Endothelial cell of umbilical vein (primary cell): Measurements from ENCODE around the gene PTPRK. TPM values are rescaled to one million over a fixed set of nuclear protein-coding genes. Genes with fewer than 3 reads are reported as not detected.

Experiments used
- BruUV-seq: library from RNA; stranded (reverse); fragments of 400-500 nt; replicated peaks from 2 replicates; lab custom pipeline; 2021; lab: Mats Ljungman, UMichigan
- CTCF ChIA-PET: fragments of 300-600, 350-600 bp; sonication (Branson Sonifier 250); formaldehyde crosslinking; loops from one replicate; lab custom pipeline; 2021; ENCODE audit warnings: antibody characterized with exemption, inconsistent platforms; lab: Charles Lee
- POLR2A ChIA-PET: fragments of 300-600, 350-600 bp; sonication (Branson Sonifier 250); formaldehyde crosslinking; loops from one replicate; lab custom pipeline; 2021; ENCODE audit warnings: antibody characterized with exemption, inconsistent platforms; lab: Charles Lee
- DNase-seq: peaks from one replicate; pipeline ENCODE4 v3.0.0-alpha.2; 2011; ENCODE audit warnings: low read depth, low spot score
- FAIRE-seq: peaks from 2 replicates; lab custom pipeline; 2011; peaks lifted over from hg19 to GRCh38; lab: Jason Lieb, UNC
- H2AFZ ChIP-seq: 2 replicates; pipeline ENCODE4 v1.6.0; 2012; ENCODE audit warnings: low read depth, low read length, control low read depth, inconsistent platforms
- H3K27ac ChIP-seq: 2 replicates; pipeline ENCODE4 v1.5.1; 2011; ENCODE audit warnings: low read depth, mild to moderate bottlenecking, control low read depth, low read length, moderate library complexity; ENCODE audit not compliant: insufficient read depth
- H3K27me3 ChIP-seq, 2 experiments: 2 replicates each; pipeline versions ENCODE4 v1.6.0 to v1.6.1; 2011; ENCODE audit warnings: low read length in 2 of 2, mixed read lengths in 1 of 2; ENCODE audit not compliant: control insufficient read depth in 2 of 2, insufficient read depth in 2 of 2
- H3K36me3 ChIP-seq, 2 experiments: 2 replicates in 1 of 2; 3 replicates in 1 of 2; pipeline ENCODE4 v1.5.1; 2011; ENCODE audit warnings: low read length in 2 of 2, mild to moderate bottlenecking in 1 of 2, moderate library complexity in 1 of 2; ENCODE audit not compliant: control insufficient read depth in 2 of 2, insufficient read depth in 2 of 2; ENCODE audit errors: extremely low read depth in 1 of 2
- H3K4me1 ChIP-seq: 3 replicates; pipeline ENCODE4 v1.5.1; 2011; ENCODE audit warnings: mild to moderate bottlenecking, low read length; ENCODE audit not compliant: control insufficient read depth, insufficient read depth; ENCODE audit errors: extremely low read depth
- H3K4me2 ChIP-seq: 2 replicates; pipeline ENCODE4 v1.6.1; 2011; ENCODE audit warnings: low read length, control low read depth, mixed read lengths; ENCODE audit not compliant: insufficient read depth
- H3K4me3 ChIP-seq, 3 experiments: fragments of 200-600 bp in 1 of 3; sonication (generic), shearing (Covaris generic) in 1 of 3; replicated peaks in 1 of 3; 2 replicates each; pipeline ENCODE4 v1.5.1; 2011 to 2016; ENCODE audit warnings: control low read depth in 3 of 3, low read length in 3 of 3, mild to moderate bottlenecking in 2 of 3, inconsistent platforms in 1 of 3, low read depth in 1 of 3, moderate library complexity in 1 of 3; ENCODE audit not compliant: insufficient read depth in 1 of 3
- H3K79me2 ChIP-seq: 2 replicates; pipeline ENCODE4 v1.6.0; 2012; ENCODE audit warnings: low read length, inconsistent platforms; ENCODE audit not compliant: control insufficient read depth, insufficient read depth
- H3K9ac ChIP-seq: replicated peaks from 2 replicates; pipeline ENCODE3; 2011; ENCODE audit warnings: low read length, control low read depth; ENCODE audit not compliant: insufficient read depth; ENCODE audit errors: extremely low read depth
- H3K9me1 ChIP-seq: replicated peaks from 3 replicates; pipeline ENCODE4 v1.6.0; 2011; ENCODE audit warnings: mild to moderate bottlenecking, low read length; ENCODE audit not compliant: control insufficient read depth, insufficient read depth; ENCODE audit errors: extremely low read depth
- H3K9me3 ChIP-seq: replicated peaks from 2 replicates; pipeline ENCODE4 v1.5.1; 2012; ENCODE audit warnings: low read length, inconsistent platforms; ENCODE audit not compliant: control insufficient read depth, insufficient read depth
- H4K20me1 ChIP-seq: replicated peaks from 2 replicates; pipeline ENCODE3; 2011; ENCODE audit warnings: mild to moderate bottlenecking, low read length; ENCODE audit not compliant: control insufficient read depth, insufficient read depth; ENCODE audit errors: extremely low read depth
- EZH2 ChIP-seq: IDR thresholded peaks from 2 replicates; pipeline ENCODE4 v1.6.1; 2012; ENCODE audit warnings: borderline replicate concordance, low read depth, mild to moderate bottlenecking, moderate library complexity, low read length, inconsistent platforms; ENCODE audit not compliant: severe bottlenecking
- FOS ChIP-seq: IDR thresholded peaks from 2 replicates; pipeline ENCODE4 v1.6.1; 2011; ENCODE audit warnings: mild to moderate bottlenecking, low read length, moderate library complexity, borderline replicate concordance; ENCODE audit not compliant: insufficient read depth
- GATA2 ChIP-seq: IDR thresholded peaks from 2 replicates; pipeline ENCODE4 v1.7.0; 2011; ENCODE audit warnings: low read depth, mild to moderate bottlenecking, moderate library complexity, mixed read lengths, low read length; ENCODE audit not compliant: insufficient read length, insufficient read depth
- MYC ChIP-seq: IDR thresholded peaks from one replicate; pipeline ENCODE4 v1.6.1; 2011; ENCODE audit warnings: mild to moderate bottlenecking, low read depth, low read length
- POLR2A ChIP-seq: IDR thresholded peaks from 2 replicates; pipeline ENCODE4 v1.6.1; 2012; ENCODE audit warnings: low read depth, mild to moderate bottlenecking, control low read depth, low read length
- POLR2AphosphoS5 ChIP-seq: IDR thresholded peaks from 2 replicates; pipeline ENCODE4 v1.6.1; 2012; ENCODE audit warnings: low read depth, mild to moderate bottlenecking, control low read depth, low read length, moderate library complexity; ENCODE audit not compliant: insufficient read depth
- dilution Hi-C: fragments of 300-500 bp; cut with MboI; formaldehyde crosslinking; loops from one replicate; pipeline ENCODE4 v1.15.0; 2019; ENCODE audit warnings: low sequenced_read_pairs; ENCODE audit not compliant: extremely low pct_ligation_motif_present
- intact Hi-C: fragments of 100-400 bp; cut with micrococcal nuclease; formaldehyde crosslinking; loops from one replicate; pipeline ENCODE4 v1.10.0; 2022
- polyA plus RNA-seq, 4 experiments: library from polyadenylated mRNA; depleted of rRNA in 3 of 4; stranded (reverse) in 3 of 4; unstranded in 1 of 4; fragments of >200 nt; gene quantifications; 2 replicates each; pipeline versions ENCODE4 v1.2.1 to v1.2.3, GENCODE V29; 2011 to 2012; ENCODE audit warnings: missing spikeins in 1 of 4
- total RNA-seq: library from RNA; stranded (reverse); gene quantifications from 2 replicates; pipeline ENCODE4 v1.2.3, GENCODE V29; 2021
- TF ChIP-seq, protein P1 (sequence below): IDR thresholded peaks from 2 replicates; pipeline ENCODE4 v1.6.1; 2011; ENCODE audit not compliant: insufficient read depth, insufficient read length

PTPRK gene
- total and polyA plus RNA-seq, 2 donors (not counting 3 experiments of a cell fraction or from before 2014, with no cell fraction given): 15.2 to 74.0 TPM

DNA sequence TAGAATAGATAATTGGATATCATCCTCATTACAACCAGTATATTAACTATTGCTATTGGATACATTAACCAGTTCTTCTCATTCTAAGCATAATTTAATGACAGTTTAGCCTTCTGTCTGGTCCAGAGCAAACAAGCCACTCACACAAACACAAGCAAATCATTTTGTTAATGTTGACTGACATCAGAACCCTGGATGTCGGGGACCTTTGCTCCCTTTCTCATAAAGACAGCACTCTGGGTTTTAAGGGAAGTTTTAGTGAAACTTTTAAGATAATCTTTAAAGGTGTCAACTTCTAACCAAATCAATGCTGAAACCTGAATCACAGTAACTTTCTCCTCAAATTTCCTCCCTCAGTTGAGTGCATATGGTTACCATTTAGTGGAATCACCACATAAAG lies 113.9 kb downstream of the PTPRK start:
- POLR2A ChIA-PET: no interaction called here
- no peak for TF ChIP-seq EZH2
- TF ChIP-seq FOS: no peak
- TF ChIP-seq GATA2: no peak
- TF ChIP-seq, protein P1, sequence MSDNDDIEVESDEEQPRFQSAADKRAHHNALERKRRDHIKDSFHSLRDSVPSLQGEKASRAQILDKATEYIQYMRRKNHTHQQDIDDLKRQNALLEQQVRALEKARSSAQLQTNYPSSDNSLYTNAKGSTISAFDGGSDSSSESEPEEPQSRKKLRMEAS: no peak
- no peak for TF ChIP-seq POLR2A
- TF ChIP-seq POLR2AphosphoS5: no peak
- BruUV-seq: no TSS peak
- DNase-seq (no peak), FAIRE-seq (no peak)
- no peaks in the 10 kb centered on the region for H3K27me3 ChIP-seq
- no peaks in the 10 kb centered on the region for H3K9me1 ChIP-seq
- H2AFZ ChIP-seq: no peak overlapping the region
- no peak overlapping the region for H3K27ac ChIP-seq
- peaks cover 34% of the 10 kb centered on the region for H3K79me2 ChIP-seq
- CTCF ChIA-PET: no interaction called here
- no peaks in the 10 kb centered on the region for H3K9me3 ChIP-seq
- dilution Hi-C loops: no loop called here
- H3K4me2 ChIP-seq: no peak overlapping the region
- no peak overlapping the region for H3K4me3 ChIP-seq
- intact Hi-C loops: no loop called here
- H3K36me3 ChIP-seq: no peaks in the 10 kb centered on the region
- no peak overlapping the region for H3K9ac ChIP-seq
- no peaks in the 10 kb centered on the region for H4K20me1 ChIP-seq
- H3K4me1 ChIP-seq: no peaks in the 10 kb centered on the region

DNA sequence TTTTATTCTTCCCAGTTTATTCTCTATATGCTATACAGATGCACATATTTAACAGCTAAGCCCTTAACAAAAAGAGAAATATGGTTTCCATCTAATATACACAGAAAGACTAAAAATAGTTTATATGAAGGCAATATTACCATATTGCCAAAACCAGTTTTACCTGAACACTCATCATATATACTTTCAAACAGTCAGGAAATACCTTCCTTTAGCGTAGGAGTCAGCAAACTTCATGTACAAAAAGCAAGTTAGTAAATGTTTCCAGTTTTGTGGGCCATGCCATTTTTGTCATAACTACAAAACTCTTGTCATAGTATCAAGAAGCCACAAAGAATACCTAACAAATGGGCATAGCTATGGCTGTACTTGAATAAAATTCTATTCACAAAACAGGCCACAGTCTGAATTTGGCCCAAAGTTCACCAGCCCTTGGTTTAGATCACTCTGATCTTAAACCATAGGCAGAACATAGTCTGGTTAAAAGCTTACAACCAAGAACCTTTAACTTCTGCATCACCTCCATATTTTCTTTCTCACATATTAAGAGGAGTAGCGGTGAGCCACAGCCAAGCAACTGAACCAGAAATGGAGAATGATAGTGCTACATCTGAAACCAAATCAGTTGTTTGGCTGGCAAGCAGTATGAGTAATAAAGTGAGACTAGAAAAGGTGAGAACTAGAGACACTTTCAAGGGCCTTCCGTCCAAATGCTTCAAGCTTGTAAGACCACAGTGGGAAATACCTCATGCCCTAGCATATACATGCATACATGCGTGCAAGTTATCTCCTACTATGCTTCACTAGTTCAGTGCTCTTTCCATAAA lies 116.6 kb downstream of the PTPRK start:
- Histone ChIP-seq H3K27me3 (no peaks in the 10 kb centered on the region), H3K9me3 (no peaks in the 10 kb centered on the region), H3K9me1 (no peaks in the 10 kb centered on the region), H3K79me2 (peaks cover 27% of the 10 kb centered on the region), H3K4me3 (no peak overlapping the region), H3K36me3 (no peaks in the 10 kb centered on the region), H3K4me1 (no peaks in the 10 kb centered on the region), H2AFZ (no peak overlapping the region), H3K9ac (no peak overlapping the region), H3K27ac (no peak overlapping the region), H4K20me1 (no peaks in the 10 kb centered on the region), H3K4me2 (no peak overlapping the region)
- intact Hi-C loops: no loop called here
- dilution Hi-C loops: no loop called here
- DNase-seq (no peak), FAIRE-seq (no peak)
- POLR2A ChIA-PET: no interaction called here
- CTCF ChIA-PET: no interaction called here
- TF ChIP-seq MYC (no peak), GATA2 (no peak)
- TF ChIP-seq, protein P1: no peak
- no TSS peak for BruUV-seq
